Epithelial cell of proximal tubule (primary cell): ENCODE data around the gene CREB1. TPM values are rescaled to one million over a fixed set of nuclear protein-coding genes. Genes with fewer than 3 reads are reported as not detected.
"Not testable (repeated sequence)": the region's sequence is repeated elsewhere in the genome, so short reads cannot be mapped to it uniquely, and the experiment has no call there.

Experiments
- DNase-seq: peaks from one replicate; pipeline ENCODE4 v3.0.0-alpha.2; 2011; ENCODE audit warnings: low read depth
- H3K4me3 ChIP-seq: 2 replicates; pipeline ENCODE4 v1.5.1; 2011; ENCODE audit warnings: low read depth, mild to moderate bottlenecking, low read length
- total RNA-seq: library from RNA; depleted of rRNA; stranded (reverse); fragments of >200 nt; gene quantifications from 2 replicates; pipeline ENCODE4 v1.2.3, GENCODE V29; 2015
- TF ChIP-seq, protein P1 (sequence below): conservative IDR thresholded peaks from 2 replicates; pipeline ENCODE4 v1.5.1; 2012; ENCODE audit warnings: low read depth, mild to moderate bottlenecking, low read length

The CREB1 gene
- total RNA-seq, 1 donor from 2014 or later: 28.1 TPM

DNA sequence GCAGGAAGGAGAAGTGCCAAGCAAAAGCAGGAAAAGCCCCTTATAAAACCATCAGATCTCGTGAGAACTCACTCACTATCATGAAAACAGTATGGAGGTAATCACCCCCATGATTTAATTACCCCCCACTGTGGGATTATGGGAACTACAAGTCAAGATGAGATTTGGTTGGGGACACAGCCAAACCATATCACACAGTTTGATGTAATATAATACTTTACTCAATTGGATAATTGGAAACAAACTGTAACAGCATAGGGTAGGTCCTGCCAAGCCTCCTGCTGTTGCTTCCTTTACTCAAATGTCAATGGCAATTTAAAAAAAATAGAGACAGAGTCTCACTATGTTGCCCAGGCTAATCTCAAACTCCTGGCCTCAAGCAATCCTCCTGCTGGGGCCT is 110.9 kb downstream of the CREB1 start:
- DNase-seq: no peak
- no peak overlapping the region for H3K4me3 ChIP-seq
- TF ChIP-seq, protein P1, sequence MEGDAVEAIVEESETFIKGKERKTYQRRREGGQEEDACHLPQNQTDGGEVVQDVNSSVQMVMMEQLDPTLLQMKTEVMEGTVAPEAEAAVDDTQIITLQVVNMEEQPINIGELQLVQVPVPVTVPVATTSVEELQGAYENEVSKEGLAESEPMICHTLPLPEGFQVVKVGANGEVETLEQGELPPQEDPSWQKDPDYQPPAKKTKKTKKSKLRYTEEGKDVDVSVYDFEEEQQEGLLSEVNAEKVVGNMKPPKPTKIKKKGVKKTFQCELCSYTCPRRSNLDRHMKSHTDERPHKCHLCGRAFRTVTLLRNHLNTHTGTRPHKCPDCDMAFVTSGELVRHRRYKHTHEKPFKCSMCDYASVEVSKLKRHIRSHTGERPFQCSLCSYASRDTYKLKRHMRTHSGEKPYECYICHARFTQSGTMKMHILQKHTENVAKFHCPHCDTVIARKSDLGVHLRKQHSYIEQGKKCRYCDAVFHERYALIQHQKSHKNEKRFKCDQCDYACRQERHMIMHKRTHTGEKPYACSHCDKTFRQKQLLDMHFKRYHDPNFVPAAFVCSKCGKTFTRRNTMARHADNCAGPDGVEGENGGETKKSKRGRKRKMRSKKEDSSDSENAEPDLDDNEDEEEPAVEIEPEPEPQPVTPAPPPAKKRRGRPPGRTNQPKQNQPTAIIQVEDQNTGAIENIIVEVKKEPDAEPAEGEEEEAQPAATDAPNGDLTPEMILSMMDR: no peak

DNA sequence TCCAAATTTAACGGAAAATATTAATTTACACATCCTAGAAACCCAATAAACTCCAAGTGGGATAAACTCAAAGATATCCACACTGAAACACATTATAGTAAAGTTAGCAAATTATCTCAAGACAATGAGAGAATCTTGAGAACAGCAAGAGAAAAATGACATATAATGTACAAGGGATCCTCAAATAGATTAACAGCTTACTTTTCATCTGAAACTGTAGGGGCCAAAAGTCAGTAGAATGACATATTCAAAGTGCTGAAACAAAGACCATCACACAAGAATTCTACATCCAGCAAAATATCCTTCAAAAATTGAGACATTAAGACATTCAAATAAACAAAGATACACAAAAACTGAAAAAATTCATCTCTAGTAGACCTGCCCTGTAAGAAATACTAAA is 114.1 kb downstream of the CREB1 start:
- no peak overlapping the region for H3K4me3 ChIP-seq
- DNase-seq: no peak
- TF ChIP-seq, protein P1: no peak

DNA sequence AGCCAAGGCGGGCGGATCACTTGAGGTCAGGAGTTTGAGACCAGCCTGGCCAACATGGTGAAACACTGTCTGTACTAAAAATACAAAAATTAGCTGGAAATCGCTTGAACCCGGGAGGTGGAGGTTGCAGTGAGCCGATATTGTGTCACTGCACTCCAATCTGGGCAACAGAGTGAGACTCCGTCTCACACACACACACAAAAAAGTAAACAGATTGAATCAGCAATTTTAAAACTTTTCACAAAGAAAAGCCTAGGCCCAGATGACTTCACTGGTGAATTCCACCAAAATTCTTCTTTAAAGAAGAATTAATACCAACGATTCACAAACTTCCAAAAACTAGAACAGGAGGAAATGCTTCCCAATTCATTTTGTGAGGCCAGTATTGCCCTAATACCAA is 116.8 kb downstream of the CREB1 start:
- DNase-seq: not testable (repeated sequence)

More for the DNA sequence above, 116.8 kb downstream of the CREB1 start:
- not testable (repeated sequence) for H3K4me3 ChIP-seq

Other genes with a start within 250 kb of the CREB1 start
- 43.6 and 48.0 TPM in 2 replicates for gene METTL21A, start 95.4 kb downstream of the CREB1 start, total RNA-seq
- 9.3 and 20.5 TPM in 2 replicates for gene CCNYL1, start 181.7 kb downstream of the CREB1 start, total RNA-seq
- 6.9 and 7.2 TPM in 2 replicates for gene FZD5, start 239.9 kb downstream of the CREB1 start, total RNA-seq